Measurements from ENCODE around the gene ADAT3.
"Not testable (repeated sequence)": the region's sequence is repeated elsewhere in the genome, so short reads cannot be mapped to it uniquely, and the experiment has no call there.

The ADAT3 gene

GRCh38 chr19:1882786-1883692, 22.2 kb upstream of the ADAT3 start:
- DNase-seq (ENCODE audit: low read depth): no peak

DNA sequence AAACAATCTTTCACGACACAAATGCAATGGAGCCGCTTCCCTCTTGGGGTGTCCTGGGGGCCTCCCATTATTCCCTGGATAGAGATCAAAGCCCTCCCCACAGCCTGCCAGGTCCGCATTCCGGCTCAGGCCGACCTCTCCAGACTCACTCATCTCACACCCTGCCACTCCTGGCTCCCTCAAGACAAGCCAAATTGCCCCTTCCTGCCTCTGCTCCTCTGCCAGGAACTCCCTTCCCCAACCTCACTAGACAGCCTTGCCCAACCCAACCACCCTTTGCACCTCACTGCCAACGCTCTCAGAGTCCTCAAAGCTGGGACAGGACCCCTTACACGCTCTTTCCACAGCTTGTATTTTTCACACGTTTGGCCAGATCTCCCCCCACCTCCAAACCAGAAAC, 21.4 kb upstream of the ADAT3 start:
- no peak for DNase-seq (ENCODE audit: low read depth)

- DNase-seq (ENCODE audit: low read depth): no peak
Observed at GRCh38 chr19:1884291-1884718, 20.9 kb upstream of the ADAT3 start.

- DNase-seq (ENCODE audit: low read depth): no peak
Observed at GRCh38 chr19:1884719-1885334, 20.4 kb upstream of the ADAT3 start.

GRCh38 chr19:1885398-1886119, 19.6 kb upstream of the ADAT3 start, which contains the start of gene ABHD17A:
Gene ABHD17A (minus strand): TSS chr19:1885496. CDS start chr19:1881566, 3,930 bp downstream.
- not testable (repeated sequence) for DNase-seq (ENCODE audit: low read depth)

- DNase-seq (ENCODE audit: low read depth): not testable (repeated sequence)
Observed at GRCh38 chr19:1886360-1886759, 18.8 kb upstream of the ADAT3 start.

- no peak for DNase-seq (ENCODE audit: low read depth)
Observed at GRCh38 chr19:1888385-1888784, 16.8 kb upstream of the ADAT3 start.

DNA sequence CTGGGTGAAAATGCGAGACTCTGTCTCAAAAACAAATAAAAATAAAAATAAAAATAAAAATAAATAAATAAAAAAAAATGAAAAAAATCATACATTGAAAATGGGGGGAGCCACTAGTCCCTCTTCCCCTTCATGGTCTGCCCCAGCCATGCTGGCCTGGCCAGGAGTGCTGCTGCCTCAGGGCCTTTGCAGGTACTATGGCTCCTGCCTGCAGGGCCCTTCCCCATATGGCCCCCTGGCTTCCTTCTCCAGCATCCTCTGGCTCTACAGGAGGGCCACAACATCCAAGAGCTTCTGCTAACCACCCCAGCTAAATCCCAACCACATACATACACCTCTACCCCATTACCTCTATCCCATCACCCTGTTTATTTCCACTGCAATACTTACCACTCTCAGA, 15.3 kb upstream of the ADAT3 start:
- DNase-seq (ENCODE audit: low read depth): no peak

DNA sequence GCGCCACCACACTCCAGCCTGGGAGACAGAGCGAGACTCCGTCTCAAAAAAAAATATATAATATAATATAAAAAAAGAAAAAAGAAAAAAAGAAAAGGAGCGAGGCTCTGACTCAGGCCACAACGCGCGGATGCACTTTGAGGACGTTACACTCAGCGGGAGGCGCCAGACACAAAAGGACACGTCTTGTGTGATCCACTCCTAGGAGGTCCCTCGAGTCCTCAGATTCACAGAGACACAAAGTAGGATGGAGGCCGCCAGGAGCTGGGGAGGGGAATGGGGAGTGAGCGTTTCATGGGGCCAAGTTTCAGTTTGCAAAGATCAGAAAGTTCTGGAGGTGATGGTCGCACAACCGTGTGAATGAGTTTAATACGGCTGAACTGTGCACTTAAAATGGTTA, 11.4 kb upstream of the ADAT3 start:
- DNase-seq (ENCODE audit: low read depth): no peak

- no peak for DNase-seq (ENCODE audit: low read depth)
Observed at GRCh38 chr19:1896508-1896907, 8.7 kb upstream of the ADAT3 start.

GRCh38 chr19:1901940-1902404, 3.2 kb upstream of the ADAT3 start:
- DNase-seq (ENCODE audit: low read depth): no peak

DNA sequence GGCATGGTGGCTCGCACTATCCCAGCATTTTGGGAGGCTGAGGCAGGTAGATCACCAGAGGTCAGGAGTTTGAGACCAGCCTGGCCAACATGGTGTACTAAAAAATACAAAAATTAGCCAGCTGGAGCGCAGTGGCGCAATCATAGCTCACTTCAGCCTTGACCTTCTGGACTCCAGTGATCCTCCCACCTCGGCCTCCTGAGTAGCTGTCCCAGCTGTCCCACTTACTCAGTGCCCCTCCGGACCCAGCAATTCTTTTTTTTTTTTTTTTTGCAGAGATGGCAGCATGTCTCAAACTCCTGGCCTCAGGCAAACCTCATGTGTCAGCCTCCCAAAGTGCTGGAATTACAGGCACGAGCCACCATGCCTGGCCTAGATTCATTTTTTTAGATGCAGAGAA, 2.3 kb upstream of the ADAT3 start:
- no peak for DNase-seq (ENCODE audit: low read depth)

DNA sequence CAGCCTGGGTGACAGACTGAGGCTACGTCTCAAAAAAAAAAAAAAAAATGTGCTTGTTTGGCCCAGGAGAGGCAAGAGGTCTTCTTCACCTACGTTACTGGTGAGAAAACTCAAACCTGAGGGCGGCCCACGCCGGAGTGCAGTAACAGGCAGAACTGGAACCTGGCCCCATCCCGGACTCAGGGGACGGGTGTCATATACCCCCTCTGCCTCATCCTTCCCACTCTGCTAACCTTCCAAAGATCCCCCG, 414 bp upstream of the ADAT3 start:
- DNase-seq (ENCODE audit: low read depth): no peak

DNA sequence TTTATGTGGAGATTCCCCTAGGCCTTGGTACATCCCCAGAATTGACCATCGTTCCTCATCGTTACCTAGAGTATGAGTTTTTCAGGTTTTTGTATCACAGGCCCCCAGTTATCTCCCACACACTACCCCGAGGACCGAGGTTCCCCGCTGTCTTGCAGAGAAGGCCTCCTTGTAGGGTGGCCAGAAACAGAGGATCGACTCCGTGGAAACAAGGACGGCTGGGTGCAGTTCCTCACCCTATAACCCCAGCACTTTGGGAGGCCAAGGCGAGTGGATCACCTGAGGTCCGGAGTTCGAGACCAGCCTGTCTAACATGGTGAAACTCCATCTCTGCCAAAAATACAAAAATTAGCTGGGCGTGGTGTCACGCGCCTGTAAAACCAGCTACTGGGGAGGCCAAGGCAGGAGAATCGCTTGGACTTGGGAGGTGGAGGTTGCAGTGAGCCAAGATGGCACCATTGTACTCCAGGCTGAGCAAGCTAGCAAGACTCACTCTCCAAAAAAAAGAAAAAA, 720 bp downstream of the ADAT3 start:
- no peak for DNase-seq (ENCODE audit: low read depth)

GRCh38 chr19:1906985-1907562, 1.9 kb downstream of the ADAT3 start:
- DNase-seq (ENCODE audit: low read depth): no peak

DNA sequence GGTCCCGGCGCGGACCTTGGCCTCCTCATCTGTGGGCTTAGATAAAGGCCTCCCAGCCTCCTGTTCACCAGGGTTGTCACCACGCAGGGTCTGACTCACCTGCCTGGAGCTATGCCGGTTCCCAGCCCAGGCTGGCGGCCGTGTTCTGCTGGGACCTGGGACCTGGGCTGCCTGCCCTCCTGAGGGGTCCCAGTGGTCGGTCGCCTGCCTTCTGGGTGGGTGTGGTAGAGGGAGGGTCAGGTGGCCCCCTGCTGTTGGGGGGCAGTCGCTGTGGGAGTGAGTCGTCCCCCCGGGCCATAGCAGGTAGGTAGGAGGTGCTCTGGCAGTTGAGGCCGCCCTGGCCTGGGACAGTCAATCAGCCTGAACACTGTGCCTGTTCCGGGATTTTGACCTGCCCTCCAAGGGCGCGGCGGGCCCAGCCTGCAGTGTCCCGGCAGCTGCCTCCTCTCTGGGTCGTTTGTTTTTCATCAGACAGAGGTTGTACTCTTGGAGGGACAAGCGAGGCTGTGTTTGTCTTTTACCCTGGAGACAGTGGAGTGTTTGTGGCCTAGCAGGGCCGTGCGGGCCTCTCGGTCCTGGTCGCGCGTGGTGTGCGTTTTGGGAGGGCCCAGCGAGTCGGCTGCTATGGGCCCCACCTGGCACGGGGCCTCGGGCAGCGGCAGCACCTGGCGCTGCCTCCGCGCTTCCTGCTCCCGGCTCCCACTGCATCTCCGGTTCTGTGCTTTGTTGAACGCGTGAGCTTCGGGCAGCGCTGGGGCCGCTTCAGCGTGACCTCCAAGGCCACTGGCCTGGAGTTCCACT, 2.6 kb downstream of the ADAT3 start:
- DNase-seq (ENCODE audit: low read depth): no peak

DNA sequence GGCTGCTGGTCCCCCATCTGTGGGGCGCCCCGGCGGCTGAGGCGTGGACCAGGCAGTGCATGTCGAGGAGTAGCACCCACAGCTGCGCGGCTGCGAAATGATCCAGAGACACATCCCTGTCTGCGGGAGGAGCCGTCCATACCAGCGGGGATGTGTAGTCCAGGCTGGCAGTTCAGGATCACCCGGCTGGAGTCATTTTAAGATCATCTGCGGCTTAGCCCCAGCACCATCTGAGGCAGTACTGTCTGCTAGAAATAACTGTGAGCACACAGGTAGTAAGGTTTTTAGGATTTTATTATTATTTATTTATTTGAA, 3.1 kb downstream of the ADAT3 start:
- no peak for DNase-seq (ENCODE audit: low read depth)

GRCh38 chr19:1909761-1910080, 4.5 kb downstream of the ADAT3 start:
- no peak for DNase-seq (ENCODE audit: low read depth)

GRCh38 chr19:1910177-1910576, 5.0 kb downstream of the ADAT3 start:
- no peak for DNase-seq (ENCODE audit: low read depth)

- DNase-seq (ENCODE audit: low read depth): no peak
Observed at GRCh38 chr19:1911098-1911497, 5.9 kb downstream of the ADAT3 start.

GRCh38 chr19:1911995-1912394, 6.8 kb downstream of the ADAT3 start:
- DNase-seq (ENCODE audit: low read depth): no peak

Data from HS-5 (cell line).